ENCODE measurements around the gene DEFB121.

- TF ChIP-seq CTCF (conservative IDR thresholded peaks at IDR 0.05 in 1 of 2, IDR thresholded peaks at IDR 0.05 in 1 of 2; ENCODE audit: low read depth in 1 of 2, low read length in 2 of 2) (no peak), EZH2 (IDR thresholded peaks at IDR 0.05; ENCODE audit: low read length, missing control alignments) (no peak)
Measured at GRCh38 chr20:31414381-31414780, 8.4 kb upstream of the DEFB121 start.
